H1 (cell line): ENCODE measurements around the gene MYL6. TPM values are rescaled to one million over a fixed set of nuclear protein-coding genes. Genes with fewer than 3 reads are reported as not detected.

ENCODE experiments used
- CHD2 ChIP-seq: IDR thresholded peaks from 2 replicates; pipeline ENCODE4 v1.6.1; 2012; ENCODE audit warnings: low read length, improper control_type of control experiment
- GABPA ChIP-seq: IDR thresholded peaks from 2 replicates; pipeline ENCODE4 v1.6.1; 2011; ENCODE audit warnings: mild to moderate bottlenecking, low read length, moderate library complexity, borderline replicate concordance; ENCODE audit not compliant: insufficient read depth
- MAFK ChIP-seq: IDR thresholded peaks from 2 replicates; pipeline ENCODE4 v1.6.1; 2012; ENCODE audit warnings: low read depth, mild to moderate bottlenecking, improper control_type of control experiment, low read length
- SAP30 ChIP-seq: fragments of 300-600 bp; sonication (generic); IDR thresholded peaks from 2 replicates; pipeline ENCODE4 v1.7.1; 2012; ENCODE audit warnings: low read length, moderate library complexity, mild to moderate bottlenecking, inconsistent platforms; ENCODE audit not compliant: insufficient read depth, insufficient replicate concordance
- TEAD4 ChIP-seq: IDR thresholded peaks from 2 replicates; pipeline ENCODE4 v1.6.1; 2012; ENCODE audit warnings: low read depth, low read length, inconsistent platforms, mixed read lengths
- polyA plus RNA-seq, 7 experiments: library from polyadenylated mRNA; depleted of rRNA in 3 of 7; stranded (reverse) in 5 of 7; unstranded in 2 of 7; fragments of >200 nt in 5 of 7; fragments of 200-250 nt in 2 of 7; gene quantifications; 1 replicate in 5 of 7; 2 replicates in 1 of 7; 4 replicates in 1 of 7; pipeline versions ENCODE4 v1.2.1 to v1.2.3, GENCODE V29; 2011 to 2013; ENCODE audit warnings: missing spikeins in 2 of 7, mixed read lengths in 2 of 7
- total RNA-seq: library from RNA; stranded (reverse); fragmentation: NEBNext Ultra II Directional; extraction: Animal tissue kit (Norgen Biotek cat#: 25700); gene quantifications from 2 replicates; pipeline ENCODE4 v1.2.1, GENCODE V29; 2021
- TF ChIP-seq, protein P1 (sequence below): IDR thresholded peaks from 2 replicates; pipeline ENCODE4 v1.6.1; 2012; ENCODE audit warnings: low read length, inconsistent platforms

Gene MYL6
- total and polyA plus RNA-seq, 2 of the 8 experiments (the other 6 are each of a cell fraction or from before 2014, with no cell fraction given) = 1,130 to 2,279 TPM

DNA sequence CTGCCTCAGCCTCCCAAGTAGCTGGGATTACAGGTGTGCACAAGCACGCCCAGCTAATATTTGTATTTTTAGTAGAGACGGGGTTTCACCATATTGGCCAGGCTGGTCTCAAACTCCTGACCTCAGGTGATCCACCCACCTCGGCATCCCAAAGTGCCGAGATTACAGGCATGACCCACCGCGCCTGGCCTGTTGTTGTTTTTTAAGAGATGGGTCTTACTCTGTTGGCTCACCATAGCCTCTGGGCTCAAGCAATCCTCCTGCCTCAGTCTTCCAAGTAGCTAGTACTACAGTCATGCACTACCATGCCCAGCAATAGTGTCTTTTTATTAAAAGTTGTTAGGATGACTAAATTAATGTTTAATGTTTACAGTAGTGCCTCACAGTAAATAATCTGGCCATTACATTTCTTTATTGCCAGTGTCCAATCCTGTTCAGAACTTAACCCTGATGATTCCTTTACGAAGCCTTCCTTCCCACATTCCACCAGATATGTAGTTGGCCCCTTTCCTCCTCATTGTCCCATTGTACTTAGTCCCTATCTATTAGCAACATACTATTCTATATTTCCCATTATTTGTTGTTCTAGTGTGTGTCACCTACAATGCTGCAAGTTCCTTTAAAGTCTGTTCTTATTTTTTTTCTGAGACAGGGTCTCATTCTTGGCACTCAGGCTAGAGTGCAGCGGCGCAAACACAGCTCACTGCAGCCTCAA, 39.9 kb downstream of the MYL6 start (continued):
- TF ChIP-seq, protein P1, sequence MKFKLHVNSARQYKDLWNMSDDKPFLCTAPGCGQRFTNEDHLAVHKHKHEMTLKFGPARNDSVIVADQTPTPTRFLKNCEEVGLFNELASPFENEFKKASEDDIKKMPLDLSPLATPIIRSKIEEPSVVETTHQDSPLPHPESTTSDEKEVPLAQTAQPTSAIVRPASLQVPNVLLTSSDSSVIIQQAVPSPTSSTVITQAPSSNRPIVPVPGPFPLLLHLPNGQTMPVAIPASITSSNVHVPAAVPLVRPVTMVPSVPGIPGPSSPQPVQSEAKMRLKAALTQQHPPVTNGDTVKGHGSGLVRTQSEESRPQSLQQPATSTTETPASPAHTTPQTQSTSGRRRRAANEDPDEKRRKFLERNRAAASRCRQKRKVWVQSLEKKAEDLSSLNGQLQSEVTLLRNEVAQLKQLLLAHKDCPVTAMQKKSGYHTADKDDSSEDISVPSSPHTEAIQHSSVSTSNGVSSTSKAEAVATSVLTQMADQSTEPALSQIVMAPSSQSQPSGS = no peak
- TF ChIP-seq SAP30 (no peak), MAFK (no peak), GABPA (no peak), CHD2 (no peak), TEAD4 (no peak)
